ENCODE results near the gene SLC38A5. TPM values are rescaled to one million over a fixed set of nuclear protein-coding genes. Genes with fewer than 3 reads are reported as not detected.

SLC38A5 gene
- polyA plus RNA-seq, 1 of the 3 experiments (the other 2 are of a cell fraction) = 0.33 TPM

- H3K79me2 ChIP-seq (ENCODE audit: insufficient read depth) = no peaks in the 10 kb centered on the region
- H3K9me2 ChIP-seq = no peaks in the 10 kb centered on the region
- WGBS (ENCODE audit: low lambda C conversion rate) = 44% methylated on average over 23 of the region's 23 CpGs
- no peak overlapping the region for H3K4me3 ChIP-seq (ENCODE audit: low read depth in 2 of 2, low read length in 1 of 2)
- H3K9ac ChIP-seq = no peak overlapping the region
- H3K27me3 ChIP-seq (ENCODE audit: insufficient read depth) = no peaks in the 10 kb centered on the region; the same call in 1 of the 2 replicates
- POLR2A ChIA-PET = no interaction called here
- TF ChIP-seq ZBTB33 (IDR thresholded peaks at IDR 0.05; ENCODE audit: borderline replicate concordance, low read depth) (no peak), CTCF (IDR thresholded peaks at IDR 0.05) (no peak), SIN3A (IDR thresholded peaks at IDR 0.05; ENCODE audit: borderline replicate concordance, low read depth, low read length) (no peak), RAD21 (IDR thresholded peaks at IDR 0.05; ENCODE audit: low read length) (no peak), YY1 (IDR thresholded peaks at IDR 0.05; ENCODE audit: low read depth) (no peak), TEAD4 (IDR thresholded peaks at IDR 0.05; ENCODE audit: borderline replicate concordance, insufficient read depth) (no peak), RFX5 (IDR thresholded peaks at IDR 0.05; ENCODE audit: low read length) (no peak), FOXJ3 (CRISPR knock-in tag; IDR thresholded peaks at IDR 0.05) (no peak), CHD2 (IDR thresholded peaks at IDR 0.05; ENCODE audit: low read length, partially characterized antibody) (no peak), PBX3 (IDR thresholded peaks at IDR 0.05) (no peak)
- no peak overlapping the region for H2AFZ ChIP-seq (ENCODE audit: low read depth)
- no peak overlapping the region for H3K27ac ChIP-seq (ENCODE audit: low read depth in 2 of 2, low read length in 1 of 2)
- H3K36me3 ChIP-seq (replicated peaks in 1 of 2; ENCODE audit: control insufficient read depth in 1 of 2, insufficient read depth in 2 of 2, low read length in 1 of 2) = no peaks in the 10 kb centered on the region
- no peak for DNase-seq
- no peak overlapping the region for H3K4me2 ChIP-seq
- H3F3A ChIP-seq (replicated peaks; ENCODE audit: insufficient read depth) = no peaks in the 10 kb centered on the region
- no peaks in the 10 kb centered on the region for H4K20me1 ChIP-seq (ENCODE audit: insufficient read depth)
- CTCF ChIA-PET = interaction anchor here (0.6 kb wide), 1 partner anchor 1606 kb away, joined by 4 read pairs; no protein-coding TSS in a partner anchor
- no peaks in the 10 kb centered on the region for H3K9me3 ChIP-seq
- peaks cover 0 to 10% of the 10 kb centered on the region in 2 experiments; a peak in 1 of 4 replicates for H3K4me1 ChIP-seq (ENCODE audit: control insufficient read depth in 1 of 2, insufficient read depth in 2 of 2, low read depth in 1 of 2, low read length in 1 of 2)
These were observed 1.1 kb downstream of the SLC38A5 start for GRCh38 chrX:48468693-48469691.

Data from SK-N-SH (cell line).